Activated T-cell treated with anti-CD3 and anti-CD28 coated beads, Interleukin-2, amount 50 U/mL, for 1 hour (primary cell): ENCODE data around the gene C1QTNF8.

Experiments used
- DNase-seq: peaks from one replicate; pipeline ENCODE4 v3.0.0-alpha.2; 2020

The C1QTNF8 gene, protein sequence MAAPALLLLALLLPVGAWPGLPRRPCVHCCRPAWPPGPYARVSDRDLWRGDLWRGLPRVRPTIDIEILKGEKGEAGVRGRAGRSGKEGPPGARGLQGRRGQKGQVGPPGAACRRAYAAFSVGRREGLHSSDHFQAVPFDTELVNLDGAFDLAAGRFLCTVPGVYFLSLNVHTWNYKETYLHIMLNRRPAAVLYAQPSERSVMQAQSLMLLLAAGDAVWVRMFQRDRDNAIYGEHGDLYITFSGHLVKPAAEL

DNA sequence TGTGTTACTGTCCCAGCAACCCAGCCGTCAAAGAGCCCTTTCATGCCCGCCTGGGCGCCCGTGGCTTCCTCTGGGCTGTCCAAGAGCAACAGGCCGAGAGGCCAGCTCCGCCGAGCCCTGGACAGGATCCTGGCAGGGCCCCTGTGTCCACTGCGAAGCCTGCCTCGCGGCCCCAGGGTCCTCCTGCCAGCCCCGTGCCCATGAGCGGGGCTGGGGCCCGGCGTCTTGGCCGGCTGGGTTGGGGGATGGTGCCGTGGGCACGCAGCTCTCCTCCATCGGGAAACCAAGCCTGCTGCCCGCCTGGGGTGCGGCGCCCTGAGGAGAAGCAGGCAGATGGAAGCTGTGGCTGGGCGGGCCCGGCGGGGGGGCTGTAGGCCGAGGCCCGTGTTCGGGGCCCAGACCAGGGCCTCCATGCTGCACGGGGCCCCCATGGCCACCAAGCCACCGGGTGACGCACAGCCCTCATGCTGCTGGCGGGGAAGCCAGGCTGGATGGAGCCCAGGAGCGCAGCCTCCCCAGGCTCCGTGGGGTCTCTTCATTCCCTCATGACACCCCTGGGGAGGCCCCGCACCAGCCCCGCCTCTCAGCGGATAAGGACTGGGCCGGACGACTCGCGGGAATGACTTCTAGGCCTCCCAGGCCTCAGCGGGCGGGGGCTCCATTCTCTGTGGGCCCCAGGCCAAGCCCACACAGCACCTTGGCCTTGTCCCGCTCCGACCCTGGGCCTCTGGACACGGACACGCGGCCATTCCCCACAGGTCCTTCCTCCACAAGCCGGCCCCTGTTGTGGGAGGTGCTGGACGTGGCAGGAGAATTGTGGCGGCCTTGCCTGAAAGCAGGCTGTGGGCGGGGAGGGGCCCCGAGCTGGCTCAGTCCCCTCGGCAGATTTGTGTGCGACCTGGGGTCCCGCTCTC, at the start of gene C1QTNF8:
Gene C1QTNF8 (minus strand): TSS at position 76 of the 914 bp plus-strand sequence. CDS start 1,322 bp downstream, outside the sequence.
- no peak for DNase-seq

DNA sequence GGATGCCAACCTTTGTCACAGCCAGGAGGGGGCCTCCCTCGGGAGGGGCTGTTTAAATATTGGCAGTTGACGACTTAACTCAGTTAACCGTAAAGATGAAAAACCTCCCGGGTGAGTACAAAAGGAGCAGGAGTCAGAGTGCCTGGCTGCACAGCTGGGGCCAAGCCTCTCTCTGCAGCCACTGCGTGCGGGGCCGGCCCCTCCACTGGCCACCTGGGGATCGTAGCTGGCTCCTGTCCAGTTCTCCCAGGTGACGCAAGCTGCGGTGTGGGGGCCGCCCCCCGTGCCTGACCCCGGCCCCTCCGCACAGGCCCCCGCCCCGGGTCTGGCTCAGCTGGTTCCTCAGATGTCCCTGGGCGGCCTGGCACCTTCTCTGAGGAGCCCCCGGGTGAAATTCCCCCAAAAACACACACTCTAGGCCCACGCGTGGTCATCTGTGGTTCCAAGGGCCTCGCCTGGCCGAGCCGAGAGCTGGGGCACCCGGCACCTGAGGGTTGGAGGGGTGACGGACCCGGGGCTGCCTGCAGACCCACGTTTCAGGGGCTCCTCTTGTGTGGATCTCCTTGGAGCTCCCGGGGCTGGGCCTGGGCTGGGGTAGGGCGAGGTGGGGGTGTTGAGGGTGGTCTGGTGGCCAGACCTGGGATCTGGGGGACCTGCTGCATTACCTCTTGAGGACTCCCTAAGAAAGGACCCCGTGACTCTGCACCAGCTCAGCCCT, 49.5 kb upstream of the C1QTNF8 start:
- DNase-seq = no peak

DNA sequence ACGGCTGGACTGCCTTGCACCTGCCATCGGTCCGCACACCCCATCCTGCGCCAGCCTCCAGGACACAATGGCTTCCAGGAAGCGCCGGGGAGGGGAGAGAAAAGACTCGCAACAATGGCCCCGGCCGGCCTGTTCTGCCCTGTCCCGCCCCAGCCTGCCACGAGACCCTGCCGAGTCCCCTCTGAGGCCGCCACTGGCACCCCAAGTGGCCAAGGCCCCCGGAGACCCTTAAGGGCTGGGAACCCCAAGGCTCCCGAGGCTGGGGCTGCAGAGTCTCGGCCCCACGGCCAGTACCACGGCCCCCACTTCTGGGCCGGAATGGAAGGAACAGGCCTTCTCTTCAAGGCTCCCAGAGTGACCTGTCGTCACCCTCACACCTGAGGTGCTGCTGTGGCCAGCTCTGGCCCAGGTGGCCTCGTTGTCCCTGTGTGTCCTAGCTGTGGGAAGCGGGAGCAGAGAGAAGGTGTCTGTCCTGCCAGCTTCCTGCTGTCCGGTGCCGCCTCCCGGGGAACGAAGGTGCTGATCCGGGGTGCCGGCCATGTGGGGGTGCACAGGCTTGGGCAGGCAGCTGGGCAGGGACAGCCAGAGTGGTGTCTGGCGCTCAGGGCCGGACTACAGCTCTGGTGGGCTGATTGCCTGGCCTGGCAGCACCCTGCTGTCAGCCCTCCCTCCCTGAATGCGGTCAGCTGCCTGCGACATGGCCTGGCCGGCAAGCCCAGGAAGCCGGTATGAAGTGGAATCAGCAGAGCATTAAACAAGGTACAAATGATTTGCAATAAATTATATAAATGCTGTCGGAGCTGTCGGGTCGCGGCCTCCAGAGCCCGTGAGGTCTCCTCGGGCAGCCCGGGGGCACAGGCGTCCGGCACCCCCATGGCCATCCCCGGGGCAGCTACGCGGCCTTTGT, 48.7 kb upstream of the C1QTNF8 start:
- DNase-seq = no peak

DNA sequence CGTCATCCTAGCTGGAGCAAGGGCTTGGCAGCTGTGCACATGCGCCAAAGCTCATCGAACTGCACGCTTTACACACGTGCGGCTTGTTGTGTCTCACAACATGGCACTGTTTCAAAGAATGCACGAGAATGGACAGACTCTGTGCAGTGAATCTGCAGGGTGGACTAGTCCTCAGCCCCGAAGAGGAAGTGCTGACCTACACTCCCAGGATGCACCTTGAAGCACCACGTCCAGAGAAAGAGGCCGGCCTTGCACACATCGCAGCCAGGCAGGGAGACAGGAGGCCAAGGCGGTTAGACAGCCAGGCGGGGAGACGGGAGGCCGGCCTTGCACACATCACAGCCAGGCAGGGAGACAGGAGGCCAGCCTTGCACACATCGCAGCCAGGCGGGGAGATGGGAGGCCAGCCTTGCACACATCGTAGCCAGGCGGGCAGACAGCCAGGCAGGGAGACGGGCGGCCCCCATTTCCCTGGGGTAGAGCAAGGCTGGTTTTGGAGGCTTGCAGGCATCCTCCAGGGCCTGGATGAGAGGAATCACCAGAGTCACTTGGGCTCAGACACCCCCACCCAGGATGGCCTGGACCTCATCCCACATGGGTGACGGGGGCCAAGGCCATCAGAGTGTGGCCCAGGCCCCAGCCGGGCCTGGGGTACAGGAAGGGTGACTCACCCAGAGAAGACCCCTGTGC, 47.9 kb upstream of the C1QTNF8 start:
- DNase-seq = no peak

DNA sequence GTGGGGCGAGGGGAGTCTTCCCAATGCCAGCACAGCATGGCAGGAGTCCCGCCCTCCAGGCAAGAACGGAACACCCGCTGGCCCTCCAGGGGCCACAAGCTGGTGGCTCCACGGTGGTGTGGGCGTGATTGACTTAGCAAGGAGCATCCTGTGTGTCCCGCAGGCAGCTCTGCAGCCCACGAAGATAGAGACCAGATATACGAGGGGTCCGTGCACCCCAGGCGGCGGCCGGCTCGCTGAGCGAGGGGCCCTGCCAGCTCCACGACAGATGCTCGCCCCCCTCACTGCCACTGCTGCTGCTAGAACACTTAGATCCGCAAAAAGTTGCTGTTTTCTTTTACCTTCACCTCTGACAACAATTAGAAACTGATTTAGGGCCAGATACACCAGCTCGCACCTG, 46.9 kb upstream of the C1QTNF8 start:
- no peak for DNase-seq

DNA sequence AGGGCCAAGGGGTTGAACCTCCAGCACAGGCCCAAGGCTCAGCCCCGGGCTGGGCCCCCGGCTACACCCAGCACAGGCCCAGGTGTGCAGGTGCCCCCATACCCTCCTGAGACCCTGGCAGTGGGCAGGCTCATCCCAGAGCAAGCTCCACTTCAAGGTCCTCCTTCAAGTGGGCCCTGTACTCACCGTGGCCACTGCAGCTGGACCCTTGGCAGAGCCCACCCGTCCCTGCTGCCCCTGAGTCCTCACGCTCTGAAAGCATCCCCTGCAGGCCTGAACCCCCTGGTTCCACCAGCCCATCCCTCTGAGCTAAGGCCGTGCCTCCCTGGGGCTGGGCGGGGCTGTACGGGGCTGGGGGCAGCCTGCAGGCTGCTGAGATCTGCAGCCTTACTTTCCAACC, 45.7 kb upstream of the C1QTNF8 start:
- DNase-seq = no peak

DNA sequence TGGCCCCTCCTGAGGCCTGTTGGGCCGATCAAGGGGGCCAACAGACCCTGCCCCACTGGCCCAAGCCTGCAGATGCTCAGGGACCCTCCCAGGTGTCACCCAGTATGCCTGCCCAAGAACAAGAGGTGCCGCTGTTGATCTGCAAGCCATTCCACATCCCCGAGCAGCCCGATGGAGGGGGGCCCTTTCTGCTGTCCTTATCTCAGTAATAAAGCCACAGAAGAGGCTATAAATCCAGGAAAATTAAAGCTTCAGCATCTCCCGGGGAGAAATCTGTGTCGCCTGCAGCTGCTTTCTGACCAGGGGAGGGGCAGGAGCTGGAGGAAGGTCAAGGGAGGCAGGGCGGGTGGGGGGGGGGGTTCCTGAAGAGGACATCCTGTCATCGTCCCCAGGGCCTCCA, 45.1 kb upstream of the C1QTNF8 start:
- DNase-seq = no peak

DNA sequence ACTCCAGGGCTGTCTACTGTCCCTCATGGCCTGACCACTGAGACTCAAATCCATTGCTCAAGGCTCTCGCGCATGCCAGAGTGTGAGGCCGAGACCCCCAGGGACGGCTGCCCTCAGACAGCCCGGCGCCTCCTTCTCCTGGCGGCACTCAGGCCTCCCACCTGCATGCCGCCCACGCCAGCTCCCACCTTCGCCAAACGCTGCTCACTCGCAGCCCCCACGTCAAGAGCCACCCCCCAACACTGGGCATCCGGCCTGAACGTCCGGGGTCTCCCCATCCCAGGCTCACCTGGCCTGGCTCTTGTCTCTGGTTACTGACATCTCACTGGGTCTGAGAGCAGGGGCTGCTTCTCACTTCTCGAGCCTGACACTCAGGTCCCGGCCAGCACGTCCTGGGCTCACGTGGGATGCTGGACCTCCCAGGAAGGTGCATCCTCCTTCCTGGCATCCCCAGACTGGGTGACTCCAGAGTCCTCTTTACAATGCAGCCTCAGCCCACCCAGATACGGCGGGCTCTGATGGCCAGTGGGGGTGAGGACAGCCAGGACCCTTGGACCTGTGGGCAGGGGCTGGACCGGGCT, 44.6 kb upstream of the C1QTNF8 start:
- DNase-seq = no peak

DNA sequence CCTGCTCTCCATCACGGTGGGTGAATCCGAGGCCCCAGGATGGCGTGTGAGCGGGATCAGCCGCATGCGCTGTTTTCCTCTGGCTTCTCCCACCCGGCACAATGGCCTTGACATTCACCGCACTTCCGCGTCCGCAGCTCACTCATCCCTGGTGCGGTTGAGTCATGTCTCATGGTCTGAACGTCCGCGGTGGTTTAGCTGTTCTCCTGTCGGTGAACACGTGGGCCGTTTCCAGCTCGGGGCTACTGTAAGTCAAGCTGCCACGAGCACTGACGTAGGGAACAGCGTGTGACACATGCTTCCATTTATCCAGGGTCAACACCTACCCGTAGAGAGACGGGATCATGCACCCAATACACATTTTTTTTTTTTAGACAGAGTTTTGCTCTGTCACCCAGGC, 41.6 kb upstream of the C1QTNF8 start:
- DNase-seq = no peak

DNA sequence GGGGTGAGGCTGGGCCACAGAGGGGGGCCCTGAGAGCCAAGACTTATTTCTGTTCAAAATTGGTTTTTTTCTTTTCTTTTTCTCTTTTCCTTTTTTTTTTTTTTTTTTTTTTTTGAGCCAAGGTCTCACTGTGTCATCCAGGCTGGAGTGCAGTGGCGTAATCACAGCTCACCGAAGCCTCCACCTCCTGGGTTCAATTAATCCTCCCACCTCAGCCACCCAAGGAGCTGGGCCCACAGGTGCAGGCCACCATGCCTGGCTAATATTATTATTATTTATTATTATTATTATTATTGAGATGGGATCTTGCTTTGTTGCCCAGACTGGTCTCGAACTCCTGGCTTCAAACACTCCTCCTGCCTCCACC, 39.4 kb upstream of the C1QTNF8 start:
- no peak for DNase-seq

DNA sequence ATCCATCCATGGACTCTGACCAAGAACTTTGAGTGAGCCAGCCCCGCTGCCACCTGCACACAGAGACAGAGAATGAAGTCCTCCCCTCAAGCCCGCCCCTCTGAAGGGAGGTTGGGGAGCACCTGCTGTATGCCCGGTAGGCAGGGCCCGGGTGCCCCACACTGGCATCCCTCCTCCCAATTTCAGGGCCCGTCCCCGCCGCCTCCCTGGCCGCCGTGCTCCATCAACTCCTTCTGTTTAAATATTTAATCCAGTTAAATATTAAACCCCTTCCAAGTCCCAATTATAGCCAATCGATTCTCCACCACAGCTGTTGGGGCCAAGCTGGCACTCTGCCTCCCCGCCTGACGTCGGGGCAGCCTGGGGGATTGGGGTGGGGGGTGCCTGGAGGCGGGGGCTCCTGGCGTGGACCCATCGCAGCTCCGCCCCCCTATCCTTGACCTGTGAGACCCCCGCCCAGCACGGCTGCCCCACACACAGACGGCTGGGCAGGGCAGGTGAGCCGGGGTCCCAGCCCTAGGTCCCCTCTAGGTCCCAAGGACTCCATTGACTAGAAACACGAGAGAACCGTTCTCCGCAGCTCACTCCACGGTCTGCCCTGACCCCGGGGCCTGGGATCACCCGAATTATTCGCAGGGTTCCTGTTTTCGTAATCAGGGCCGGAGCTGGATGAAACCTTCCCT, 38.9 kb upstream of the C1QTNF8 start:
- no peak for DNase-seq

DNA sequence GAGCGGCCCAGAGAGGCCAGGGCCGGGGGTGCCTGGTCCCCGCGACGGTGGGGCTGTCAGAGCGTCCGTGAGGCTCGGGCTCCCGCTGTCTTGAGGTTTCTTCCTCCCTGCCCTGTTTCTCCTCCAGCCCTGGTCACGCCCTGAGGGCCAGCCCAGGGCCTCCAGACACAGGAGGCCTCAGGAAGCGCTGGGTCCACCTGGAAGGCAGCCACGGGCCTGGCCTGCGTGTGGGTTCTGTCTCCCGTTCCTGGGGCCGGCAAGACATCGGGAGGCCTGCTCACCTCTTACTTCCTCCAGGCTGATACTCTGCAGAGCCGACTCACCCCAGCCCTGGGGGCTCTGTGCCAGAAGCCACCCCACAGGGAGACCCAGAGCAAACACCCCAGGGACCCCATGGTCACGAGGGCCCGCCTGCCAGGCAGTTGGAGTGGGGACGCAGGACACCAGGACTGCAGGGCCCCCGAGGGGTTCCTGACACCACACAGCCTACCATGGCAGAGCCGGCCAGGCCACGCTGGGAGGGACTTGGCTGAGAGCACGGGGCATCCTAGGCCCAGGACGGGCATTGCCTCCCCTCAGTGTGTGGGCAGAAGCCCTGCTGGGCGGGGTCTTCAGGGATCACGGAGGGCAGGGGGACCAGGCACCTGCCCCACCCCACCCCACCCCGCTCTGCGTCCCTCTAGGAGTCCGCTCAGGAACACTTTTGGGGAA, 37.9 kb upstream of the C1QTNF8 start:
- no peak for DNase-seq

DNA sequence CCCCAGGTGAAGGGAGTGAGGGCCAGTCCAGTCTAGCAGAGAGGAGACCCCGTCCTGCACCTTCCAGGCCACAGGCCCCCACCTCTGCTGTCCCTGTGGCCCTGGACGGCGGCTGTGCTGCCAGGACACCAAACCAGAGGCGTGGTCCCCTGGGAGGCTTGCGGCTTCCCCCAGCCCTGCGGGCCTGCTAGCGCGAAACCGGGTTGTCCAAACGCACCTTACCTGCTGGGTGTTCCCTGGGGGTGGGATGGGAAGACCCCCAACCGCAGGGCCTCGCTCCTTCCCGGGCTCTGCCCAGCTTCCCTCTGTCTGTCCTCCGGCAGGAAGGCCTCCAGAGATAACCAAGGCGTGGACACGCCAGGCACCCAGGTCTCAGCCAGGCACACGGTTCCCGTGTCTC, 37.2 kb upstream of the C1QTNF8 start:
- no peak for DNase-seq

DNA sequence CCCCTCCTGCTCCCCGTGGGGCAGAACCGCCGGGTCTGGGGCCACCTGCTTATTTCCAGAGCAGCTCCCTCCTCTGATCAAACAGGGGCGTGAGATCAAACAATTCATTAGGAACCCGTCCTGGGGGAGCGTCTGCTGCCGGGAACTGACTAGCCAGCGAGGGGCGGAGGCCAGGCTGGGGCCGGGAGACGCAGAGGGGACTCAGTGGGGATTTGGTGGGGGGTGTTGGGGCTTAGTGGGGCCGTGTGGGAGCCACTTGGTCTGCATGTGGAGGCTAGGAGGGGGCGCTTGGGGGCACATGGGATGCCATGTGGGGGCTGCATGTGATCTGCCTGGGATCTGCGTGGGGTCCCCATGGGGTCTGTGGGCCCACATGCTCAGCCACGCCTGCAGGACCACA, 36.4 kb upstream of the C1QTNF8 start:
- DNase-seq = no peak

DNA sequence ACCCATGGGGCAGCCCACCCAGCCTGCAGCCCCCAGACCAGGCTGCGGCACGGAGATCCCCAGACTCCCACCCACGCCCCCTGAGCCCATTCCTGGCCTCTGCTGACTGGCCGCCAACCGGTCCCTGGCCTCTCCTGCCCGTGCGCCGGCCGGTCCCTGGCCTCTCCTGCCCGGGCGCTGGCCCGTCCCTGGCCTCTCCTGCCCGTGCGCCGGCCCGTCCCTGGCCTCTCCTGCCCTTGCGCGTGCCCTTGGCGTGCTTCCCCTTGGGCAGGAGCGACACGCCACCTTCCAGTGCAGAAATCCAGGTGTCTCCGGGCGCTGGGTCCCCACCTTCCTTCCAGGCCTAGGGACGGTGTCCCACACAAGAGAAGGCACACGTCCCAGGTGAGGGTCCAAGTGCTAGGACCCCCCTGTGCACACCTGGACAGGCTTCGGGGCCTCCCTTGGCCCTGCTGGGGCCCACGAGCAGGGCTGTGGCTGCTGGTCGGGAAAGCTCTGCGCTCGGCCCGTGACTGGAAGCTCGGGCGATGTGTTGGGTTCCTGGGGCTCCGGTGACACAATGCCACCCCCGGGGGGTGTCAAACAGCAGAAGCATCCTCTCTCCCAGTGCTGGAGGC, 35.4 kb upstream of the C1QTNF8 start:
- DNase-seq = no peak

DNA sequence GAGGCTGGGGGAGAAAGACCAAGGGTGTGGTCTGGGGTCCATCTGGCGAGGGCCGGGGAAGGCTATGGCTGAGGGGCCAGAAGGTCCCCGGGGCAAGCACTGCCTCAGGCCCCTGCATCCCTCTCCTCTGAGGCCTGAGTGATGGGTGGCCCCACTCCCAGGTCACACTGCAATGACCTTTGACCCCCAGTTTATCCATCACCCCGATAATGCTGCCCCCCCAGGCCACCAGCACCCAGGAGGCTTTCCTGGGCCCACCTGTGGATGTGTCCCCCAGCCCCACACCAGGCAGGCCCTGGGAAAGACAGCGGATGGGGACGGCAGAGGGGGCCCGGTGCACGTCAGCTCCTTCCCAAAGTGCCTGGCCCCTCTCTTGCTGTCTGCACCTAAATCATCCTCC, 34.3 kb upstream of the C1QTNF8 start:
- no peak for DNase-seq

DNA sequence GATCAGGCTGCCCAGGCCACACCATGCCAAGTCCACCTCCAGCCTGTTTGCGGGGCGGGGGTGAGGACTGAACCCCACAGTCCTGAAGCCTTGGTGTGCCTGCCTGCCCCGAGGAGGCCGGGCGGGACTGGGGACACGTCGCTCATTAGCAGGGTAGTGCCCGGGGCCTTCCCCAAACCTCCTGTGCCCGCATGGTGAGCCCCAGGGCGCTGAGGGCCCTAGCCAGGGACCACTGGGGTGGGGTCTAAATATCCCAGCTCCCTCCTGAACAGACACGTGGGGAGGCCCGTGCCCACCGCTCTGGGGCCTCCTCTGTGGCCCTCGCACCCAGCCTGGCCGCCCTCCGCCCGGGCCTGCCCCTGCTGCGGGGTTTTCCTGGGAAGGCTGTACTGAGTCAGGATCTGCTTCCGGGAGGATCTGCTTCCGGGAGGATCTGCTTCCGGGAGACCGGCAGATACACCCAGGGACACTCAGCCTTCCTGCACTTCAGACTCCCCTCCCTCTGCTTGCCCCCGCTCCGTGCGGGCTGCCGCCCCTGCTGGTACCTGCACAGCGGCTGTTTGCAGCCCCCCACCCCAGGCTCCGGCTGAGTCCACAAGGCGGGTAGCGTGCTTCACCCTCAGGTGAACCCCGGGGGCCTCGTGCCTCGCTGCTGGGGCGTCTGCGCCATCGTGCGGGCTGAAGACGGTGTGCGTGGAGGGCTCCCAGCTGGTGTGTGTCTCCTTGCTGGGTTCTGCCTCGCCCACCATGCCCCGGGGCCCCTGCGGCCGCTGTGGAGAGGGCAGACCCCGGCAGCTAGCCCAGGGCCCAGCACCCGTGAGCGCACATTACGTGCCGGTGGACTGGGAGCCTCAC, 33.3 kb upstream of the C1QTNF8 start:
- DNase-seq = no peak

DNA sequence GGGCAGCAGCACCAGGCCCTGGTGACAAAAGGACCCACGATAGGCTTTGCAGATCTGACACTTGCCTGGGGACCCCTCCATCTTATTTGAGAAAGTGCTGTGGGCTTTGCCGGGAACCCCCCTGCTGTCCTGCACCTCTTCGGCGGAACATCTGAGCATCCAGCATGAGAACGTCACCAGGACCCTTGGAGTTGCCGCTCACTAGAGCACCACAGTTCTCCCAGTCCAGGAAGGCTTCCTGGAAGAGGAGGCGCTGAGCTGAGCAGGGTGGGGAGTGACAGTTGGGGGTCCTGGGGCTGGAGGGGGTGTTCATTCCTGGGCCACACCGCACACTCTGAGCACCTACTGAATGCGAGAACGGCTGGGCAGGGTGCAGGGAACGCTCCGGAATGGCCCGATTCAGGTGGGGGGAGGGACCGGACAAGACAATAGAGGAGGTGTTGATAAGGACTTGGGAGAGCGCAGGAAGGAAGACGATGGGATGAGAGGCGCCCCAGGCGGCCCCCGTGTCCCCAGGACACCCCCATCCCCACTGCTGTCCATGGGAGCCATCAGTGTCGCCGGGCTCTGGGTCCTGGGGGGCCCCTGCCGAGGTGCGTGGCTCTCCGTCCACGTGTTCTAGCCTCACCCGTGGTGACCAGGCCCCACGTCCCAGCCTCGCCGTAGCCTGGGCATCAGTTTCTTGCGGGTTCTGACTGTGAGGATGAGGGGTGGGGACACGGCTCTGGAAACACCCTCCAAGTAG, 32.1 kb upstream of the C1QTNF8 start:
- no peak for DNase-seq
